Neural progenitor cell (in vitro differentiated cells): Measurements from ENCODE around the gene PRKD1. TPM values are rescaled to one million over a fixed set of nuclear protein-coding genes. Genes with fewer than 3 reads are reported as not detected.

ENCODE experiments used
- DNase-seq: peaks from one replicate; pipeline ENCODE4 v3.0.0-alpha.2; 2016; ENCODE audit warnings: low spot score
- H2AFZ ChIP-seq: fragments of 200-600 bp; sonication (generic); replicated peaks from 2 replicates; pipeline ENCODE4 v1.6.1; 2016; ENCODE audit warnings: antibody characterized with exemption
- H3F3A ChIP-seq: fragments of 200-600 bp; sonication (generic); 2 replicates; pipeline ENCODE4 v1.6.1; 2016; ENCODE audit warnings: antibody characterized with exemption, low read depth
- H3K27ac ChIP-seq: fragments of 200-600 bp; sonication (generic); 2 replicates; pipeline ENCODE4 v1.5.1; 2016; ENCODE audit warnings: mild to moderate bottlenecking
- H3K27me3 ChIP-seq: fragments of 200-600 bp; sonication (generic); 2 replicates; pipeline ENCODE4 v1.6.1; 2016; ENCODE audit warnings: mild to moderate bottlenecking, moderate library complexity
- H3K36me3 ChIP-seq: fragments of 200-600 bp; sonication (generic); 2 replicates; pipeline ENCODE4 v1.5.1; 2016
- H3K4me1 ChIP-seq: fragments of 200-600 bp; sonication (generic); 2 replicates; pipeline ENCODE4 v1.6.1; 2016; ENCODE audit warnings: mixed run types
- H3K4me2 ChIP-seq: fragments of 200-600 bp; sonication (generic); 2 replicates; pipeline ENCODE4 v1.6.1; 2016
- H3K4me3 ChIP-seq: fragments of 200-600 bp; sonication (generic); 2 replicates; pipeline ENCODE4 v1.5.1; 2016
- H3K79me2 ChIP-seq: fragments of 200-600 bp; sonication (generic); 2 replicates; pipeline ENCODE4 v1.6.1; 2016; ENCODE audit warnings: low read depth
- H3K9ac ChIP-seq: fragments of 200-600 bp; sonication (generic); 2 replicates; pipeline ENCODE4 v1.6.1; 2016
- H3K9me3 ChIP-seq: fragments of 200-600 bp; sonication (generic); 2 replicates; pipeline ENCODE4 v1.5.1; 2016; ENCODE audit warnings: low read depth
- H4K20me1 ChIP-seq: fragments of 200-600 bp; sonication (generic); 2 replicates; pipeline ENCODE4 v1.6.1; 2016; ENCODE audit warnings: low read depth
- H3K27ac Mint-ChIP-seq: 3 replicates; pipeline ENCODE4 v1.8.0; 2021; ENCODE audit warnings: mixed read lengths
- H3K27me3 Mint-ChIP-seq: 2 replicates; pipeline ENCODE4 v1.8.0; 2022; ENCODE audit warnings: low read depth, mild to moderate bottlenecking, inconsistent platforms, moderate library complexity, mixed read lengths; ENCODE audit not compliant: insufficient read depth
- H3K36me3 Mint-ChIP-seq: 3 replicates; pipeline ENCODE4 v1.8.0; 2021; ENCODE audit warnings: mixed read lengths
- H3K4me1 Mint-ChIP-seq: 3 replicates; pipeline ENCODE4 v1.8.0; 2021; ENCODE audit warnings: mixed read lengths
- H3K4me3 Mint-ChIP-seq: 3 replicates; pipeline ENCODE4 v1.8.0; 2021; ENCODE audit warnings: mild to moderate bottlenecking, moderate library complexity, mixed read lengths
- H3K9me3 Mint-ChIP-seq: 3 replicates; pipeline ENCODE4 v1.8.0; 2020; ENCODE audit warnings: mixed read lengths
- CTCF ChIP-seq: fragments of 200-600 bp; sonication (generic); IDR thresholded peaks from 2 replicates; pipeline ENCODE4 v1.5.1; 2017; ENCODE audit warnings: antibody characterized with exemption, mild to moderate bottlenecking
- EZH2 ChIP-seq: fragments of 200-600 bp; sonication (generic); IDR thresholded peaks from 2 replicates; pipeline ENCODE4 v1.6.1; 2017; ENCODE audit warnings: antibody characterized with exemption, mild to moderate bottlenecking, moderate library complexity
- EZH2phosphoT487 ChIP-seq: fragments of 200-600 bp; sonication (generic); IDR thresholded peaks from 2 replicates; pipeline ENCODE4 v1.6.1; 2017; ENCODE audit warnings: antibody characterized with exemption
- total RNA-seq: library from RNA; depleted of rRNA; stranded (reverse); fragments of >200 nt; gene quantifications from 2 replicates; pipeline ENCODE4 v1.2.3, GENCODE V29; 2015; ENCODE audit warnings: low replicate concordance

PRKD1 gene
- total RNA-seq, 1 donor from 2014 or later: 8.7 TPM

- H3K27me3 ChIP-seq: no peaks in the 10 kb centered on the region
- no peaks in the 10 kb centered on the region for H3K79me2 ChIP-seq
- no peaks in the 10 kb centered on the region for H3K9me3 ChIP-seq
- no peak overlapping the region for H3K4me3 ChIP-seq
- H3K9ac ChIP-seq: no peak overlapping the region
- no peak for DNase-seq
- TF ChIP-seq EZH2phosphoT487 (no peak), CTCF (no peak), EZH2 (no peak)
- H4K20me1 ChIP-seq: no peaks in the 10 kb centered on the region
- no peaks in the 10 kb centered on the region for H3F3A ChIP-seq
- no peaks in the 10 kb centered on the region for H3K4me1 ChIP-seq
- Mint-ChIP-seq H3K4me1 (no peaks in the 10 kb centered on the region), H3K36me3 (no peaks in the 10 kb centered on the region), H3K9me3 (no peaks in the 10 kb centered on the region), H3K27me3 (peaks cover 2% of the 10 kb centered on the region), H3K4me3 (no peak overlapping the region), H3K27ac (no peak overlapping the region)
- no peak overlapping the region for H3K4me2 ChIP-seq
- H3K27ac ChIP-seq: no peak overlapping the region
- no peaks in the 10 kb centered on the region for H3K36me3 ChIP-seq
- no peak overlapping the region for H2AFZ ChIP-seq
Measured at GRCh38 chr14:29637411-29637810, 290.2 kb downstream of the PRKD1 start.

- H3K9me3 Mint-ChIP-seq: no peaks in the 10 kb centered on the region
- H2AFZ ChIP-seq: no peak overlapping the region
- no peaks in the 10 kb centered on the region for H3K36me3 ChIP-seq
- no peak overlapping the region for H3K4me2 ChIP-seq
- H3K9ac ChIP-seq: no peak overlapping the region
- no peaks in the 10 kb centered on the region for H3F3A ChIP-seq
- no peaks in the 10 kb centered on the region for H3K27me3 ChIP-seq
- H3K4me1 ChIP-seq: no peaks in the 10 kb centered on the region
- no peak overlapping the region for H3K4me3 Mint-ChIP-seq
- no peaks in the 10 kb centered on the region for H3K4me1 Mint-ChIP-seq
- no peaks in the 10 kb centered on the region for H3K9me3 ChIP-seq
- no peak overlapping the region for H3K4me3 ChIP-seq
- peaks cover 2% of the 10 kb centered on the region for H3K27me3 Mint-ChIP-seq
- H3K27ac ChIP-seq: no peak overlapping the region
- TF ChIP-seq EZH2phosphoT487: no peak
- TF ChIP-seq EZH2: no peak
- TF ChIP-seq CTCF: no peak
- H3K79me2 ChIP-seq: no peaks in the 10 kb centered on the region
- no peak for DNase-seq
- H3K27ac Mint-ChIP-seq: no peak overlapping the region
- no peaks in the 10 kb centered on the region for H4K20me1 ChIP-seq
- H3K36me3 Mint-ChIP-seq: no peaks in the 10 kb centered on the region
Measured at GRCh38 chr14:29636870-29637269, 290.8 kb downstream of the PRKD1 start.

- no peaks in the 10 kb centered on the region for H3K79me2 ChIP-seq
Measured at GRCh38 chr14:29630566-29631160, 297.0 kb downstream of the PRKD1 start.

More at GRCh38 chr14:29630566-29631160, 297.0 kb downstream of the PRKD1 start:
- no peak overlapping the region for H3K4me3 Mint-ChIP-seq
- no peak for DNase-seq
- Histone ChIP-seq H4K20me1 (no peaks in the 10 kb centered on the region), H3K9ac (no peak overlapping the region), H3K9me3 (no peaks in the 10 kb centered on the region), H3K27ac (no peak overlapping the region), H3K4me1 (no peaks in the 10 kb centered on the region), H3K4me3 (no peak overlapping the region), H2AFZ (no peak overlapping the region), H3K4me2 (no peak overlapping the region), H3K27me3 (no peaks in the 10 kb centered on the region), H3K36me3 (no peaks in the 10 kb centered on the region), H3F3A (no peaks in the 10 kb centered on the region)
- H3K27ac Mint-ChIP-seq: no peak overlapping the region
- TF ChIP-seq CTCF: no peak
- no peaks in the 10 kb centered on the region for H3K9me3 Mint-ChIP-seq
- H3K36me3 Mint-ChIP-seq: no peaks in the 10 kb centered on the region
- no peaks in the 10 kb centered on the region for H3K4me1 Mint-ChIP-seq
- peaks cover 4% of the 10 kb centered on the region for H3K27me3 Mint-ChIP-seq
